ENCODE measurements around the gene GSTP1. TPM values are rescaled to one million over a fixed set of nuclear protein-coding genes. Genes with fewer than 3 reads are reported as not detected.

Gene GSTP1
- total RNA-seq, 1 experiment from 2014 or later = 893 TPM

DNA sequence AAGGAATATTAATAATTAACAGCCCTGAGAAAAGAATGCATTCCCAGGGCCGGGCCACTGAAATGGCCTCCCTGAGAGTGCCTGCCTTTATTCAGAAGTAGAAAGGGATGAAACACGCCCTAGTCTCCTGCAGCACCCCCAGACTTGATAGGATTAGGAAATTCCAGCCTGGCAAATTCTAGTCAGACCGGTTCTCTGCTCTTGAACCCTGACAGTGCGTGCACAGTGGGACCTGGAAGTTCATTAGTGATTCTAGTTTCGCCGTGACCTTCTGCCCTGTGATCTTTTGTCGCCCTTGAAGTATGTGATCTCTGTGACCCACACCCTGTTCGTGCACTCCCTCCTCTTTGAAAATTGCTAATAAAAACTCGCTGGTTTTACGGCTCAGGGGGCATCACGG, 2.1 kb upstream of the GSTP1 start:
- H3K4me2 ChIP-seq (ENCODE audit: low read length) = peak overlapping the region; percentile 98
- peaks cover 33% of the 10 kb centered on the region for H3K79me2 ChIP-seq (ENCODE audit: insufficient read depth, low read length)
- no TSS peak for BruUV-seq (replicated peaks)
- H3K4me1 ChIP-seq (ENCODE audit: control insufficient read depth in 1 of 2, insufficient read depth in 2 of 2, low read length in 2 of 2) = peaks cover 41 to 53% of the 10 kb centered on the region in 2 experiments
- no peak for TF ChIP-seq ELF1 (IDR thresholded peaks at IDR 0.05; ENCODE audit: borderline replicate concordance, low read depth)
- TF ChIP-seq RAD21 (IDR thresholded peaks at IDR 0.05; ENCODE audit: low read depth) = no peak
- peak; percentile 58; the same call in 1 of the 2 replicates for TF ChIP-seq SP1 (IDR thresholded peaks at IDR 0.05; ENCODE audit: low read depth)
- TF ChIP-seq, protein P1, sequence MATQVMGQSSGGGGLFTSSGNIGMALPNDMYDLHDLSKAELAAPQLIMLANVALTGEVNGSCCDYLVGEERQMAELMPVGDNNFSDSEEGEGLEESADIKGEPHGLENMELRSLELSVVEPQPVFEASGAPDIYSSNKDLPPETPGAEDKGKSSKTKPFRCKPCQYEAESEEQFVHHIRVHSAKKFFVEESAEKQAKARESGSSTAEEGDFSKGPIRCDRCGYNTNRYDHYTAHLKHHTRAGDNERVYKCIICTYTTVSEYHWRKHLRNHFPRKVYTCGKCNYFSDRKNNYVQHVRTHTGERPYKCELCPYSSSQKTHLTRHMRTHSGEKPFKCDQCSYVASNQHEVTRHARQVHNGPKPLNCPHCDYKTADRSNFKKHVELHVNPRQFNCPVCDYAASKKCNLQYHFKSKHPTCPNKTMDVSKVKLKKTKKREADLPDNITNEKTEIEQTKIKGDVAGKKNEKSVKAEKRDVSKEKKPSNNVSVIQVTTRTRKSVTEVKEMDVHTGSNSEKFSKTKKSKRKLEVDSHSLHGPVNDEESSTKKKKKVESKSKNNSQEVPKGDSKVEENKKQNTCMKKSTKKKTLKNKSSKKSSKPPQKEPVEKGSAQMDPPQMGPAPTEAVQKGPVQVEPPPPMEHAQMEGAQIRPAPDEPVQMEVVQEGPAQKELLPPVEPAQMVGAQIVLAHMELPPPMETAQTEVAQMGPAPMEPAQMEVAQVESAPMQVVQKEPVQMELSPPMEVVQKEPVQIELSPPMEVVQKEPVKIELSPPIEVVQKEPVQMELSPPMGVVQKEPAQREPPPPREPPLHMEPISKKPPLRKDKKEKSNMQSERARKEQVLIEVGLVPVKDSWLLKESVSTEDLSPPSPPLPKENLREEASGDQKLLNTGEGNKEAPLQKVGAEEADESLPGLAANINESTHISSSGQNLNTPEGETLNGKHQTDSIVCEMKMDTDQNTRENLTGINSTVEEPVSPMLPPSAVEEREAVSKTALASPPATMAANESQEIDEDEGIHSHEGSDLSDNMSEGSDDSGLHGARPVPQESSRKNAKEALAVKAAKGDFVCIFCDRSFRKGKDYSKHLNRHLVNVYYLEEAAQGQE (IDR thresholded peaks at IDR 0.05; ENCODE audit: low read depth) = no peak
- no peak for DNase-seq (ENCODE audit: low read depth, low spot score)
- H3K36me3 ChIP-seq (ENCODE audit: control insufficient read depth in 1 of 2, insufficient read depth in 2 of 2, low read length in 2 of 2) = peaks cover 2 to 18% of the 10 kb centered on the region in 2 experiments; a peak in 2 of 4 replicates
- peak overlapping the region; percentile 19; the same call in 1 of the 2 replicates for H3K9ac ChIP-seq (ENCODE audit: low read length)
- no peaks in the 10 kb centered on the region for H3K27me3 ChIP-seq (ENCODE audit: insufficient read depth, low read length)
- H3K9me2 ChIP-seq (ENCODE audit: insufficient read depth) = no peaks in the 10 kb centered on the region
- peak overlapping the region; percentile 4; the same call in 1 of the 2 replicates for H3K27ac ChIP-seq (ENCODE audit: low read depth, low read length)
- ChIA-PET POLR2A (interaction anchor here (0.8 kb wide), 1 partner anchor 9 kb away, joined by 3 read pairs; no protein-coding TSS in a partner anchor), RAD21 (ENCODE audit: low non-redundant PET in 1 of 2, low total read pairs in 2 of 2, uncharacterized antibody in 2 of 2, unreplicated experiment in 2 of 2) (no interaction called here), CTCF (interaction anchor here (1.1 to 3.2 kb wide), 2 partner anchors 9 to 33 kb away, joined by 3 to 24 read pairs; no protein-coding TSS in a partner anchor)
- H3K9me3 ChIP-seq (ENCODE audit: control insufficient read depth in 1 of 2, insufficient read depth in 1 of 2, low read depth in 1 of 2, low read length in 2 of 2) = no peaks in the 10 kb centered on the region
- intact Hi-C loops (cut with micrococcal nuclease) = no loop called here
- H4K20me1 ChIP-seq (ENCODE audit: insufficient read depth) = peaks cover 2% of the 10 kb centered on the region; the same call in 1 of the 2 replicates
- no peak overlapping the region for H2AFZ ChIP-seq (ENCODE audit: low read depth, low read length, poor library complexity, severe bottlenecking)
- ATAC-seq = no peak
- H3K4me3 ChIP-seq (replicated peaks in 1 of 2; ENCODE audit: low read depth in 1 of 2, low read length in 2 of 2) = peak overlapping the region in 1 of 2 experiments; percentile 90; a peak in 3 of 4 replicates

DNA sequence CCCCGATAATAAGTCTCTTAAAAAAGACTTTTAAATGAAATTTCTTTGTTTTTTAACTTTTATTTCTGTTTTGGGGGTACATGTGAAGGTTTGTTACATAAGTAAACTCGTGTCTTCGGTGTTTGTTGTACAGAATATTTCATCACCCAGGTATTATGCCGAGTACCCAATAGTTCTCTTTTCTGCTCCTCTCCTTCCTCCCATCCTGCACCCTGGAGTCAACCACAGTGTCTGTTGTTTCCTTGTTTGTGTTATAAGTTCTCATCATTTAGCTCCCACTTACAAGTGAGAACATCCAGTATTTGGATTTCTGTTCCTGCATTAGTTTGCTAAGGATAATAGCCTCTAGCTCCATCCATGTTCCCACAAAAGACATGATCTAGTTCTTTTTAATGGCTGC, 1.6 kb upstream of the GSTP1 start:
- Histone ChIP-seq H3K79me2 (ENCODE audit: insufficient read depth, low read length) (peaks cover 33% of the 10 kb centered on the region), H2AFZ (ENCODE audit: low read depth, low read length, poor library complexity, severe bottlenecking) (no peak overlapping the region), H3K4me3 (replicated peaks in 1 of 2; ENCODE audit: low read depth in 1 of 2, low read length in 2 of 2) (peak overlapping the region in 1 of 2 experiments; percentile 90; a peak in 2 of 4 replicates), H3K36me3 (ENCODE audit: control insufficient read depth in 1 of 2, insufficient read depth in 2 of 2, low read length in 2 of 2) (peaks cover 6 to 19% of the 10 kb centered on the region in 2 experiments; a peak in 2 of 4 replicates), H3K9ac (ENCODE audit: low read length) (peak overlapping the region; percentile 19; the same call in 1 of the 2 replicates), H3K4me1 (ENCODE audit: control insufficient read depth in 1 of 2, insufficient read depth in 2 of 2, low read length in 2 of 2) (peaks cover 41 to 53% of the 10 kb centered on the region in 2 experiments), H3K9me2 (ENCODE audit: insufficient read depth) (no peaks in the 10 kb centered on the region), H3K9me3 (ENCODE audit: control insufficient read depth in 1 of 2, insufficient read depth in 1 of 2, low read depth in 1 of 2, low read length in 2 of 2) (no peaks in the 10 kb centered on the region), H3K4me2 (ENCODE audit: low read length) (peak overlapping the region; percentile 98), H3K27ac (ENCODE audit: low read depth, low read length) (no peak overlapping the region), H4K20me1 (ENCODE audit: insufficient read depth) (peaks cover 2% of the 10 kb centered on the region; the same call in 1 of the 2 replicates), H3K27me3 (ENCODE audit: insufficient read depth, low read length) (no peaks in the 10 kb centered on the region)
- ATAC-seq (no peak), DNase-seq (ENCODE audit: low read depth, low spot score) (no peak)
- intact Hi-C loops (cut with micrococcal nuclease) = no loop called here
- ChIA-PET CTCF (interaction anchor here (1.0 to 3.2 kb wide), 2 partner anchors 9 to 235 kb away, joined by 3 to 24 read pairs; no protein-coding TSS in a partner anchor), POLR2A (interaction anchor here (0.8 to 0.9 kb wide), 3 partner anchors 10 to 48 kb away, joined by 3 read pairs; partner anchors contain the start of gene NUDT8), RAD21 (ENCODE audit: low non-redundant PET in 1 of 2, low total read pairs in 2 of 2, uncharacterized antibody in 2 of 2, unreplicated experiment in 2 of 2) (no interaction called here)
- no TSS peak for BruUV-seq (replicated peaks)
- TF ChIP-seq EZH2 (IDR thresholded peaks at IDR 0.05) (no peak), SRF (IDR thresholded peaks at IDR 0.05; ENCODE audit: low read depth) (no peak)

Measured in HCT116 (cell line).